ENCODE measurements around the gene TMEM200B.
"Not testable (repeated sequence)": the region's sequence is repeated elsewhere in the genome, so short reads cannot be mapped to it uniquely, and the experiment has no call there.

- TF ChIP-seq NRF1 (conservative IDR thresholded peaks at IDR 0.05; ENCODE audit: low read depth, low read length); CTCF (IDR thresholded peaks at IDR 0.05 in 2 of 3, conservative IDR thresholded peaks at IDR 0.05 in 1 of 3; ENCODE audit: control insufficient read depth in 2 of 3, extremely low read depth in 1 of 3, insufficient read depth in 1 of 3, low read depth in 3 of 3, low read length in 3 of 3); MEF2A (IDR thresholded peaks at IDR 0.05; ENCODE audit: insufficient read depth, low read depth, low read length); NR2C1 (IDR thresholded peaks at IDR 0.05); SP1 (IDR thresholded peaks at IDR 0.05; ENCODE audit: low read depth, low read length); EZH2 (IDR thresholded peaks at IDR 0.05; ENCODE audit: borderline replicate concordance, control insufficient read depth, low read depth, low read length); SIN3A (IDR thresholded peaks at IDR 0.05; ENCODE audit: low read depth, low read length); POLR2A (IDR thresholded peaks at IDR 0.05; ENCODE audit: low read depth, low read length); TCF7 (IDR thresholded peaks at IDR 0.05; ENCODE audit: borderline replicate concordance); CREB1 (IDR thresholded peaks at IDR 0.05; ENCODE audit: low read depth); BMI1 (IDR thresholded peaks at IDR 0.05; ENCODE audit: borderline replicate concordance); CBX3 (IDR thresholded peaks at IDR 0.05; ENCODE audit: borderline replicate concordance, low read depth); STAT1 (conservative IDR thresholded peaks at IDR 0.05): not testable (repeated sequence)
Observed at GRCh38 chr1:29092704-29093103, 31.0 kb downstream of the TMEM200B start.
